Brain microvascular endothelial cell (primary cell): ENCODE measurements around the gene RGS1.

Experiments
- DNase-seq: peaks from one replicate; pipeline ENCODE4 v3.0.0-alpha.2; 2020
- H3K27ac ChIP-seq: fragments of 250-450 bp; sonication (Bioruptor Pico); 2 replicates; pipeline ENCODE4 v1.5.1; 2020; ENCODE audit warnings: mild to moderate bottlenecking, moderate library complexity
- H3K27me3 ChIP-seq: fragments of 250-450 bp; sonication (Bioruptor Pico); replicated peaks from 2 replicates; pipeline ENCODE4 v1.5.1; 2020; ENCODE audit warnings: mild to moderate bottlenecking
- H3K36me3 ChIP-seq: fragments of 250-450 bp; sonication (Bioruptor Pico); replicated peaks from 2 replicates; pipeline ENCODE4 v1.5.1; 2020; ENCODE audit warnings: mild to moderate bottlenecking
- H3K4me3 ChIP-seq: 2 replicates; pipeline ENCODE4 v1.5.1; 2011; ENCODE audit warnings: low read depth, mild to moderate bottlenecking, control low read depth, low read length, moderate library complexity
- in situ Hi-C: cut with HindIII; loops from 2 replicates; pipeline ENCODE4 v1.10.0; 2017; ENCODE audit warnings: low sequenced_read_pairs, low pct_ligation_motif_present
- TF ChIP-seq, protein P1 (sequence below): IDR thresholded peaks from 2 replicates; pipeline ENCODE4 v1.5.1; 2011; ENCODE audit warnings: low read depth, mild to moderate bottlenecking, moderate library complexity, low read length, control low read depth, inconsistent platforms; ENCODE audit errors: missing control alignments

The RGS1 gene

DNA sequence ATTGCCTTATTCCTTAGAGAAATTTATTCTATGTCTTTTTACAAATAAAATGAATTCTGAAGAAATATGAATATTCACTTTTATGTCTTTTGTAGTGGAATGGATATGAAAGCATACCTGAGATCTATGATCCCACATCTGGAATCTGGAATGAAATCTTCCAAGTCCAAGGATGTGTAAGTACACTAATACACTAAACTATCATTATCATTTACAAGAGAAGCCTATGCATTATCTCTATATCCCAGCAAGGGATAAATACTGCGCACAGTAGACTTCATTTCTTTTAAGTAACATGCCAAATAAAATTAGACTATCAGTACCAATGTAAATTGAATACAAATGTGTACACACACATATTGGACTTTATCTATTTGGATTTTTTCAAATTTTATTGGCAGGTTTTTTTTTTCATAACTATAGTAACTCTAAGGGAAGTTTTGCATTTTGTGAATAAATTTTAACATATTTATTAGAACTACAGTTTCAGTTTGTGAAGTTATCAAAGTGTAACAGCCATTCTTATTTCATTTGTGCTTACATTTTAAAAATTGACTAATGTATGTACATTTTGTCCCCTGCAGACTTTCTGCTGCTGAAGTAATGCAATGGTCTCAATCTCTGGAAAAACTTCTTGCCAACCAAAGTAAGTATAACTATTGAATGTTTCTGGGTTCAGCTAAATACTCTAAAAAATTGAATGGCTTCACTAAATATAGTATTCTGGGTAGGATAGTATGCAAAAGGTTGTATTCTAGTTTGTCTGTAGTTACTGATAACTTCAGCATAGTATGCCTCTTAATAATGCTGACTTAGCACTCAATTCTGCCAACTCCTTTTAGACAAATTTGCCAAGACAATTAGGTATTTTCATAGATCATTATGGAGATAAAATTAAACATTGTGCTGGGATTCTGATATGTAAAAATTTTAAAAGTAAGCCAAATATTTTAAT is 894 bp downstream of the RGS1 start:
- TF ChIP-seq, protein P1, sequence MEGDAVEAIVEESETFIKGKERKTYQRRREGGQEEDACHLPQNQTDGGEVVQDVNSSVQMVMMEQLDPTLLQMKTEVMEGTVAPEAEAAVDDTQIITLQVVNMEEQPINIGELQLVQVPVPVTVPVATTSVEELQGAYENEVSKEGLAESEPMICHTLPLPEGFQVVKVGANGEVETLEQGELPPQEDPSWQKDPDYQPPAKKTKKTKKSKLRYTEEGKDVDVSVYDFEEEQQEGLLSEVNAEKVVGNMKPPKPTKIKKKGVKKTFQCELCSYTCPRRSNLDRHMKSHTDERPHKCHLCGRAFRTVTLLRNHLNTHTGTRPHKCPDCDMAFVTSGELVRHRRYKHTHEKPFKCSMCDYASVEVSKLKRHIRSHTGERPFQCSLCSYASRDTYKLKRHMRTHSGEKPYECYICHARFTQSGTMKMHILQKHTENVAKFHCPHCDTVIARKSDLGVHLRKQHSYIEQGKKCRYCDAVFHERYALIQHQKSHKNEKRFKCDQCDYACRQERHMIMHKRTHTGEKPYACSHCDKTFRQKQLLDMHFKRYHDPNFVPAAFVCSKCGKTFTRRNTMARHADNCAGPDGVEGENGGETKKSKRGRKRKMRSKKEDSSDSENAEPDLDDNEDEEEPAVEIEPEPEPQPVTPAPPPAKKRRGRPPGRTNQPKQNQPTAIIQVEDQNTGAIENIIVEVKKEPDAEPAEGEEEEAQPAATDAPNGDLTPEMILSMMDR: no peak
- DNase-seq: no peak
- in situ Hi-C loops: no loop called here
- Histone ChIP-seq H3K27me3 (no peaks in the 10 kb centered on the region), H3K36me3 (no peaks in the 10 kb centered on the region), H3K4me3 (no peak overlapping the region), H3K27ac (no peak overlapping the region)

DNA sequence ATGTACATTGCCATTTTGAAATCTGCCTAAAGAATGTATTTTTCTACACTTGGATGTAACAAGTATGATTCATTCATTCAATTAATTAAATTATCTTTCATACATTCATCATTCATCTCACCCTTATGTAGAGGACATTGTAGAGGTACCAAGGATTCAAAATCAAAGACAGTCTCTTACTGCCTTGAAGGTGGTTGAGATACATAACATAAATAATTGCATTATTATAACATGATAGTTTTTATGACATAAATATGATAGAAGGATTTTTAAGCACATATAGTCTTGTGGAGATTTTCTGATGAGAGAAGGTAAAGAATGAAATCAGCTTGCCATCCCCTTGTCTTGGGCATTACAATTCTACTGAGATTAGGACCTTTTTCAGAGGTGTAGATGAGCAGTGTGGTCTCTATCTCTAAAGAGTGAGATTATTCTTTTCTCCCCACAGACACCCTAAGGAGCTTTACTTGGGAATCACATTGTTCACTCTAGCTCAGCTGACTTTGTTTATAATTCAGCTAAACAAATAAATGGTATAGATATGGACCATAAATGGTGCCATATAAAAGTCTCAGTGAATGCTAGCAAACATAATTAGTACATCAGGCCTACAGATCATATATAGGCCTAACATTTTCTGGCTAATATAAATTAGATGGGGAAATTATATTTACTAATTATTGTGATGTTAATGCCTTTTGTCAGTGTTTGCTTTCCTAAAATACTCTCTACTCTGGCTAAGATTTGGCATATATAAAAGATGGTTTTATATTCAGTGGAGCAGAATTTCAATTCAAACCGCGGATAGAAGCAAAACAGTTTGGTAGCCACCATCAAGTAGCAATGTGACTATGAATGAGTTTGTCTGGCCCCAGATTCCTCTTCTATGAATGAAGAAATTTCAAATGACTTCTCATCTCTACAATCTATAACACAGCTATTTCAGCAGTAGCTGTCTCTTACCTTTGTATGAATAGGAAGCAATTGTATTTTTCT is 1.9 kb downstream of the RGS1 start:
- TF ChIP-seq, protein P1: no peak
- Histone ChIP-seq H3K36me3 (no peaks in the 10 kb centered on the region), H3K27ac (no peak overlapping the region), H3K4me3 (no peak overlapping the region), H3K27me3 (no peaks in the 10 kb centered on the region)
- no peak for DNase-seq
- in situ Hi-C loops: no loop called here

DNA sequence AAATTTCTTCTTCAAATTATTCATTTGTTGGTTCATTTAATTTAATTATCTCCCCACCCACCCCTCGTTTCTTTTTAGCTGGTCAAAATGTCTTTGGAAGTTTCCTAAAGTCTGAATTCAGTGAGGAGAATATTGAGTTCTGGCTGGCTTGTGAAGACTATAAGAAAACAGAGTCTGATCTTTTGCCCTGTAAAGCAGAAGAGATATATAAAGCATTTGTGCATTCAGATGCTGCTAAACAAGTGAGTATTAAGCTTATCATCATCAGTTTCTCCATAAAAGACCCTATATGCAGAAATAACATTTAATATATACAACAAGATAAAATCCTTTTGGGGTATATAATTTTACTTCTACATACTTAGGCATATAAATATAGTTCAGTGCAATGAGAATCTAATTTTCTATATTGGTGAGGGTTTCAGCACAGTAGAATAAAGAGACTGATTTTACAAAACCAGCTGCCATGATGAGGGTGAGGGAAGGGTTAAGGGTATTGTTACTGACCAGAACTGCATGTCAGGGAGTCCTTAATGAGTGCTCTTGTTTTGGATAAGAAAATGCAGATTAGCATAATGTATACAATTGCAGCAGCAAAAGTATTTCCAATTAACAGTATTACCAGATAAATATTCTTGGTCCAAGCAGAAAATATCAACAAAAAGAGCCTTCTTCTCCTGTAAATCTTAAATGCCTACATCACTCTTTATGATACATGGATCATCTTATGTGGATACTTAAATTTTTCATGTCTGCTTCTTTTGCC is 2.8 kb downstream of the RGS1 start:
- Histone ChIP-seq H3K4me3 (no peak overlapping the region), H3K27ac (no peak overlapping the region), H3K27me3 (no peaks in the 10 kb centered on the region), H3K36me3 (no peaks in the 10 kb centered on the region)
- in situ Hi-C loops: no loop called here
- no peak for DNase-seq
- TF ChIP-seq, protein P1: no peak

- Histone ChIP-seq H3K27ac (no peak overlapping the region), H3K36me3 (no peaks in the 10 kb centered on the region), H3K4me3 (no peak overlapping the region), H3K27me3 (no peaks in the 10 kb centered on the region)
- DNase-seq: no peak
- in situ Hi-C loops: no loop called here
- TF ChIP-seq, protein P1: no peak
These were observed 3.6 kb downstream of the RGS1 start for GRCh38 chr1:192579010-192579738.
